HK-2 (cell line): ENCODE results near the gene RPL14.
"Not testable (repeated sequence)": the region's sequence is repeated elsewhere in the genome, so short reads cannot be mapped to it uniquely, and the experiment has no call there.

Source experiments
- DNase-seq: peaks from one replicate; pipeline ENCODE4 v3.0.0-alpha.2; 2018; ENCODE audit not compliant: unreplicated experiment

RPL14 gene

GRCh38 chr3:40456940-40457823, at the start of gene RPL14:
TSS of gene RPL14 (plus strand) at chr3:40457339. CDS start at chr3:40457472, 133 bp downstream.
- DNase-seq = peak; percentile 87

DNA sequence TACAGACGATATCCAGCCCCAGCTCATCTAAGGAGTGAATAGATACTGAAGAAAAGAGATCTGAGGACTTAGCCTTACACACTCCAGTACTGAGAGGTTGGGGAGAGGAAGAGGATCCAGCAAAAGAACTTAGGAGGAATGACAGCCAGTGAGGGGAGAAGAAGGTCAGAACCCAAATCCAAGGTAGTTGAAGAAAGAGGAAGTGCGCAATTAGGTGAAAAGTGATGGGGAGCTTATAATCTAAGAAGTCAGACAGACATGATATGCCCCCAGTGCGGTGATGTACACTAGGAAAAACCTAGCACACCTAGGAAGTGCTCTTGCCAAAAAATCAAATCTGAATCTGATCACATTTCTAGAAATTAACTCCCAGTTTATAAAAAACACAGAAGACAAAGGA, 49.5 kb upstream of the RPL14 start:
- DNase-seq = no peak

DNA sequence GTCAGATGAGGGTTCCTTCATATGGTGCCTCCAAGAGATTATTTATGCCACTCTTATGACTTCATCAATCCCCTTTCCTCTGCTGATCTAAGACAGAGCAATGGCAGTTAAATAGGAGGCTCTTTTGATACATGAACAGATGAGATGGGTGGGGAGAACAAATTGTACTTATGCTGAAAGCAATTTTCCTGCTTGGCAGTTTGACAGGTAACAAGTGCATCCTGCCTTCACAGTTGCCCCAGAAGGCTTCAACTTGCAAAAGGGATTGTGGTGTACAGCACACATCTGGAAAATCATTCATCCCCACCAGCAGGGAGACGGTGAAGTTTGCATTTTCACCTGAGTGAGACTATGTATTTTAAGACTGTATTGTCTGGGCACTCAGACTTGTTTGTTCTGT, 42.9 kb upstream of the RPL14 start:
- DNase-seq = no peak

DNA sequence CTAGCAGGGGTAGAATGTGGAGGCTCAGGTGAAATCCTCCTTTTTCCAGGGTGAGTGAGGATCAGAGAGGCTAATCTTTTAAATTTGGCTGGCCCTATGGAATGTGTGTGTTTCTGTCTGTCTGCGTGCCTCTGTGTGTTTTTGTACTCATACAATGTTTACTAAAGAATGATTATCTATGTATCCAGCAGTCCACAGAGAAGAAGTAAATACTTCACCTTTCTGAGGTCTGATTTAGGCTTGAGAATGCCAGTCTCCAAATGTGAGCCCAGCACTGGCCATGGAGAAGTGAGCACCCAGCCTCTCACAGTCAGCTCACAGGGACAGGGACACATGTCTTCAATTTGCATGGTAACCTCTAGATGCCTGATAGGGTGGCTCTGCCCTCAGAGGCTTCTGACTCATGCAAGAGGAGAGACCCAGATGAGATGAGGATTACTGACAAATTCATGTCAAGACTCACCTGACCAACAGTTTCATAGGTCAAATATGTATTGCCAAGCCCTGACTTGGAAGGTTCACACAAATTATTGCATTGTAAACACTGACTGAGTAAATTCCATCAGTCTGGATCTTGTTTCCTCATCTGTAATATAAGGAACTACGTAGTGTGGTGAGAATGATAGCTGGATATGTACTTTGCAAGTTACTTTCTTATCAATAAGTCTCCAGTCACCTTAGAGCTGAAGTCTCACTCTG, 39.1 kb upstream of the RPL14 start:
- DNase-seq = no peak

- no peak for DNase-seq
Measured at GRCh38 chr3:40422861-40423260, 34.3 kb upstream of the RPL14 start.

- DNase-seq = no peak
Measured at GRCh38 chr3:40427045-40427669, 30.0 kb upstream of the RPL14 start.

GRCh38 chr3:40432793-40433192, 24.3 kb upstream of the RPL14 start:
- no peak for DNase-seq

- no peak for DNase-seq
Measured at GRCh38 chr3:40437889-40438288, 19.2 kb upstream of the RPL14 start.

GRCh38 chr3:40445062-40445461, 12.1 kb upstream of the RPL14 start:
- DNase-seq = no peak

- DNase-seq = no peak
Measured at GRCh38 chr3:40445880-40446279, 11.3 kb upstream of the RPL14 start.

DNA sequence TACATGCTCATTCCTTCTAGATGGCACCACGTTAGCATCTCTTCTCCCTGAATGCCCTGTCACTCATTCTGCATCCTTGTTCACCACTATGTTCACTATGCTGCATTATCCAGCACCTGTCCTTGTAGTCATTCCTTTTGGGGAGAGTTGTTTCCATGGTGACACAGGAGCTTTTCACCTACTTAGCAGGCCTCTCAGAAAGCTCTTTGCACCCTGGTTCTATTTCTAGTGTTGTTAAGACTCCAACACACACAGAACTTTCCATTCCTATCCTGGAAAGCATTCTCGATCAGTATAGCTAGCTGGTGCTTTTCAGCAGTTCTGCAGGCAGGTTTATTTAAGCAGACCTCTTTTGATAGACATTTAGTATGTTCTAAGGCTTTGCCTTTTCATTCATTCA, 6.7 kb upstream of the RPL14 start:
- no peak for DNase-seq

DNA sequence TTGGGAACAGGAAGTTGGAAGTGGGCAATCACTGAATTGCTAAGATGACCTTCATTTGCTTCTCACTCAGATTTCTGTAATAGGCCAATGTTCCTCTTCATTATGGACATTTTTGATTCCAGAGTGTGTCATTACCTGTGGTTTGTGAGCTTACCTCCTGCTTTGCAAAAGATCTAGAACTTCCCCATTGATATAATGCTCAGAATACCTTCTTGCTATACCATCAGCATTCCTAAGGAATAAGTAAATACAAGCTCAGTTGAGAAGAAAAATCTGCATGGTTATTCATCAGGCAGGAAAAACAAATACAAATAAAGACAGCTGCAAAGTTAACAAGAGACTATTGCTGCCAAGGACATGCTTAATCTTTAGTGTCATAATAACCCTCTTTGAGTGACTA, 5.6 kb upstream of the RPL14 start:
- no peak for DNase-seq

GRCh38 chr3:40452057-40452456, 5.1 kb upstream of the RPL14 start:
- no peak for DNase-seq

GRCh38 chr3:40452562-40452875, 4.6 kb upstream of the RPL14 start:
- no peak for DNase-seq

DNA sequence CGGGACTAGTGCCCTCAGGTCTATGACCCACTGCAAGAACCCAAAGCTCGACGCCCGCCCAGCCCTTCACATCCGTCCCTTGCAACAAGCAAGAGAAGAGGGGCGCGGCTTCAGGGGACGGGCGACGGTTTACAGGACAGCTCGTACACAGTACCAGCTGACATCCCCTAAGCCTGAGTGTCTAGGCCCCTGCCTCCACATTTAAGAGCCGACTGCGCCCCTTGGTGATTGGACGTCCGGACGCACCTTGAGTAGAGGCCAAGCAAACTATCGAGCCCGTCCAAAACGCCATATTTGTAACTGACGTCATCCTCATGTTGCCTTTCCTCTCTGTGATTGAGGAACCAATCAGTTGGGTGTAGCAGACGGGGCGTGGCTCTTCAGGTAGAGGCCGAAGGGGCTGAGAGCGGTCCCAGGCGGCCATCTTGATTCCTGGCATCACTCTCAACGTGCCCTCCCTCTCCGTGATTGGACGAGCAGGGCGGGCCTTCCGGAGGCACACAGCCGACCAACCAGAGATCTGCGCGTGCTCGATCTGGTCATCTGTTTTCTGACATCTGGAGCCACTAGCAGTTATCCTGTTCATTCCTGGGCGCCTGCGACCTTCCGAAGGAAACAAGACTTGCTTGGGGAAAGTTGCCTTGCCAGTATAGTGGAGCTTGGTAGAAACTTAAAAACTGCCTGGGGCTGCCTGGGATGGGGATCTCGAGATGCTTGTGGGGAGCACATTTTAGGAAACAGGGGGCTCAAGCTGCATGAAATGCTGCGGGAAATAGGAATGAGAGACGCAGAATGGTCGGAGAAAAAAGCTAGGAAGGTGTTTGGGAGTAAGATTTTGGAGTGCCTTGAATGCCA, 4.0 kb upstream of the RPL14 start:
- peak; percentile 93 for DNase-seq

GRCh38 chr3:40453933-40454332, 3.2 kb upstream of the RPL14 start:
- DNase-seq = no peak

DNA sequence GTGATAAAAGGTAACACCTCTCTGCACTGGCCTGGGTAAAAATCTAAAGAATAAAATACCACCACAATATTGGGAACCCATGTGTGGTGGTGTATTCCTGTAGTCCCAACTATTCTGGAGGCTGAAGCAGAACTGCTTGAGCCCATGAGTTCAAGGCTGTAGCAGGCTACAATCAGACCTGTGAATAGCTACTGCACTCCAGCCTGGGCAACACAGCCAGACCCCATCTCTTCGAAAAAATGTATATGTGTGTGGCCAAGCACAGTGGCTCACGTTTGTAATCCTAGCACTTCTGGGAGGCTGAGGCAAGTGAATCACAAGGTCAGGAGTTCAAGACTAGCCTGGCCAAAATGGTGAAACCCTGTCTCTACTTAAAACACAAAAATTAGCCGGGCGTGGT, 1.8 kb upstream of the RPL14 start:
- no peak for DNase-seq

- DNase-seq = no peak
Measured at GRCh38 chr3:40456279-40456939, 730 bp upstream of the RPL14 start.

- no peak for DNase-seq
Measured at GRCh38 chr3:40458473-40458872, 1.3 kb downstream of the RPL14 start.

DNA sequence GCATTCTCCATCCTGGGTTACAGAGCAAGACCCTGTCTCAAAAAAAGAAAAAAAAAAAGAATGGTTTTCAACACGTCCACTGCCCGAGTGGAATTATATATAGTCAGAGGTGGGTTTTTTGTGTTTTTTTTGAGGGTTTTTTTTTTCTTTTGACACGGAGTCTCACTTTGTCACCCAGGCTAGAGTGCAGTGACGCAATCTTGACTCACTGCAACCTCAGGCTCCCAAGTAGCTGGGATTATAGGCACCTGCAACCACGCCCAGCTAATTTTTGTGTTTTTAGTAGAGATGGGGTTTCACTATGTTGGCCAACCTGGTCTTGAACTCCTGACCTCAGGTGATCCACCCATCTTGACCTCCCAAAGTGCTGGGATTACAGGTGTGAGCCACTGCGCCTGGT, 3.3 kb downstream of the RPL14 start:
- not testable (repeated sequence) for DNase-seq

DNA sequence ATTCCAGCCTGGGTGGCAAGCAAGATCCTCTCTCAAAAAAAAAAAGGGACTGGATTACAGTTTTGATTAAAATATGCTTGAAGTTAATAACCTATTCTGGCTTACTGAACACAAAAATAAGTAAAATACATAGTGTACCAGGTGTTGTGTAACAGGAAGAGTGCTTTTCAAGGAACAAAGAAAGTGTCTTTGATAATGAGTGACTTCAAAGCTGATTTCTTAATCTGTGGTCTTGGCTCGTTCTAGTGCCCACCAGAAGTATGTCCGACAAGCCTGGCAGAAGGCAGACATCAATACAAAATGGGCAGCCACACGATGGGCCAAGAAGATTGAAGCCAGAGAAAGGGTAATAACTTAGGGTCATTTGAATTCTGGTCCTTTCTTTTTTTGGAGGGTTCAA, 4.0 kb downstream of the RPL14 start:
- no peak for DNase-seq
